HG02852 (cell line): ENCODE data around the gene BRD4.

Experiments
- ATAC-seq: cut with Tn5 transposase; IDR thresholded peaks from one replicate; pipeline ENCODE4 v1.9.1; 2021; ENCODE audit warnings: mild to moderate bottlenecking, moderate library complexity; ENCODE audit not compliant: unreplicated experiment

Gene BRD4

GRCh38 chr19:15197275-15197941 lies 134.9 kb downstream of the BRD4 start:
- no peak for ATAC-seq

- no peak for ATAC-seq
Measured at GRCh38 chr19:15196360-15197005, 135.9 kb downstream of the BRD4 start.

DNA sequence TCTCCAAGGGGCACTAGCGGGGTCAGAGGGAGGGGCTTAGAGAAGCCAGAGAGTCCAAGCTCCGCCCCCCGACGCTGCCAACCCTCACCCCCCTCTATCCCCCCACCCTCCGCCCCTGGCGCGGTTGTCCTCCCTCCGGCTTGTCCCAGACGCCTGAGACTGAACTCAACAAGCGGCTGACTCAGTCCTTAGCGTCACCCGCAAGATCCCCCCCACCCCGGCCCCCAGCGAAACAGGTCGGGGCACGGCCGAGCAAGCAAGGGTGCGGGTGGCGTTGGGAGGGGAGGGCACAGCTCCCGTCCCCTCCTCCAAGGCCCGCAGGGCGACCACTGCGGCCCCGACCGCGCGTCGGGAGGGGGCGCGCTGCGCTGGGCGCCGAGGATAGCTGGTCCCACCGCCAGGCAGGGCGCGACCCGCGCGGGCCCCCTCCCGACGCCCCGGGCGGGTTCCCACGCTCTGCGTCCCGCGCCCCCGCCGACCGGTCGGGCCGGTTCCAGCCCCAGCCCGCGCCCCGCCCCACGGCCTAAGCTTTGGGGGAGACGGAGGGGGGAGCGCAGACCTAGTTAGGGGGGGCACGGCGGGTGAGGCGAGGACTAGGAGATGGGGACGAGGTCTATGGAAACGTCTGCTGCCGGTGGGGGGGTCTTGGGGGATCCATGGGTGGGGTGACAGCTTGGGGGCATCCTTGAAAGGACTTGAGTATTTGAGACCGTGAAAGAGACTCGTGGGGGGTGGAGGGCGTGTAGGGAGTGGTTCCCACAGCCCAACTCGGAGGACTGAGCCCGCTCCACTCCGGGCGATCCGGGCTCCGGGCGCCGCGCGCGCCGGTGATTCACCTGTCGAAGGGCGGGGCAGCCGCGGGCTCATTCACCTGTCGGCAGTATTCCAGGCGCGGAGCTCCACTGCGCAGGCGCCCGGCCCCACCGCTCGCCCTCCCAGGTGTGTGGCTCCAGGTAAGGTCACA lies 136.7 kb downstream of the BRD4 start:
- no peak for ATAC-seq

DNA sequence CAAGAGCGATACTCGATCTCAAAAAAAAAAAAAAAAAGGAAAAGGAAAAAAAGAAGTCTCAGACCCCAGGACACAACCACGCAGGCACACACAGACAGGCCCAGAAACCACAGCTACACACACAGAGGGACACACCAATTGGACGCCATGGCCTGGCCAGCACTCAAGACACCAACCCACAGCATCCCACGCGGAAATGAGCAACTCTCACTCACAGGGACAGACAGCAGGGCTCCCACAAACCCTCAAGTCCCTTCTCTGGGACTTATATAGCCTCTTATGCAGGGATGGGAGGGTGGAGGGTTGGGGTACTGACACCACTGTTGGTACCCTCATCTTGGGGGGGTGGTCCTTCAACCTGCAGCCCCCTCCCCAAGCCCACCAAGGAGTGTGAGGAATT lies 137.4 kb downstream of the BRD4 start:
- ATAC-seq, result no peak

GRCh38 chr19:15191982-15192381 lies 140.4 kb downstream of the BRD4 start:
- no peak for ATAC-seq

DNA sequence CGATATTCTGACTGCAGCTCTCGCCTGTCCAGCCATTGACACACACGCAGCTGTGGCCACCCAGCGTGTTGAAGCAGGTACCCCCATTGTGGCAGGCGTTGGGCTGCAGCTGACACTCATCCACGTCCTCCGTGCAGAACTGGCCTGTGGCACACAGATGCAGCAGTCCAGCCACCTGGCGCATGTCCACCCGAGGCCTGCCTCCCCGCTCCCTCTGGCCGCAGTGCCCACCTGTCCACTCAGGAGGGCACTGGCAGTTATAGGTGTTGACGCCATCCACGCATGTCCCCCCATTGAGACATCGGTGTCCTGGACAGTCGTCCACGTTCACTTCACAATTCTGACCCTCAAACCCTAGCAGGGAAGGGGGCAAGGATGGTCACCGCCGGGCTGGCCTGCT lies 140.8 kb downstream of the BRD4 start:
- no peak for ATAC-seq

- ATAC-seq, result no peak
Measured at GRCh38 chr19:15188851-15189250, 143.5 kb downstream of the BRD4 start.

- ATAC-seq, result no peak
Measured at GRCh38 chr19:15187026-15188007, 145.0 kb downstream of the BRD4 start.
